SK-N-SH treated with all-trans-retinoic acid at 6 μM for 48 hours (cell line): ENCODE data around the gene DNAH2.

Experiments used
- BACH2 ChIP-seq: fragments of 250-450 bp; sonication (Bioruptor Pico); IDR thresholded peaks from 2 replicates; pipeline ENCODE4 v1.9.0; 2021; ENCODE audit warnings: mild to moderate bottlenecking, borderline replicate concordance
- CSRNP3 ChIP-seq: fragments of 250-450 bp; sonication (Bioruptor Pico); IDR thresholded peaks from 2 replicates; pipeline ENCODE4 v1.5.1; 2021; ENCODE audit warnings: mild to moderate bottlenecking, moderate library complexity
- OSR1 ChIP-seq: fragments of 250-450 bp; sonication (Bioruptor Pico); IDR thresholded peaks from 2 replicates; pipeline ENCODE4 v1.8.0; 2022; ENCODE audit warnings: moderate library complexity, mild to moderate bottlenecking, inconsistent platforms
- PATZ1 ChIP-seq: fragments of 250-450 bp; sonication (Bioruptor Pico); IDR thresholded peaks from 2 replicates; pipeline ENCODE4 v1.8.0; 2020; ENCODE audit warnings: mild to moderate bottlenecking, moderate library complexity, borderline replicate concordance
- RARB ChIP-seq: fragments of 250-450 bp; sonication (Bioruptor Pico); IDR thresholded peaks from 2 replicates; pipeline ENCODE4 v1.8.0; 2021; ENCODE audit warnings: mild to moderate bottlenecking, moderate library complexity
- SNAI2 ChIP-seq: fragments of 250-450 bp; sonication (Bioruptor Pico); IDR thresholded peaks from 2 replicates; pipeline ENCODE4 v1.5.0; 2020; ENCODE audit warnings: mild to moderate bottlenecking, moderate library complexity
- TOX ChIP-seq: fragments of 250-450 bp; sonication (Bioruptor Pico); IDR thresholded peaks from 2 replicates; pipeline ENCODE4 v1.8.0; 2021; ENCODE audit warnings: mild to moderate bottlenecking, moderate library complexity, borderline replicate concordance
- ZC3H10 ChIP-seq: fragments of 250-450 bp; sonication (Bioruptor Pico); IDR thresholded peaks from 2 replicates; pipeline ENCODE4 v1.5.1; 2021; ENCODE audit warnings: mild to moderate bottlenecking, moderate library complexity
- ZNF565 ChIP-seq: fragments of 450-650 bp; formaldehyde crosslinking; conservative IDR thresholded peaks from 2 replicates; pipeline ENCODE4 v1.5.0; 2020; ENCODE audit warnings: low read depth, mild to moderate bottlenecking, moderate library complexity
- ZNF70 ChIP-seq: fragments of 450-650 bp; formaldehyde crosslinking; IDR thresholded peaks from 2 replicates; pipeline ENCODE4 v1.5.0; 2020; ENCODE audit warnings: mild to moderate bottlenecking, moderate library complexity
- TF ChIP-seq, protein P1 (sequence below): fragments of 250-450 bp; sonication (Bioruptor Pico); IDR thresholded peaks from 2 replicates; pipeline ENCODE4 v1.5.1; 2020; ENCODE audit warnings: low read depth, mild to moderate bottlenecking, moderate library complexity

GRCh38 chr17:7775051-7775450 lies 57.5 kb downstream of the DNAH2 start:
- no peak for TF ChIP-seq CSRNP3
- no peak for TF ChIP-seq BACH2
- TF ChIP-seq RARB (CRISPR knock-in tag) = no peak
- TF ChIP-seq ZNF565 = no peak
- TF ChIP-seq, protein P1, sequence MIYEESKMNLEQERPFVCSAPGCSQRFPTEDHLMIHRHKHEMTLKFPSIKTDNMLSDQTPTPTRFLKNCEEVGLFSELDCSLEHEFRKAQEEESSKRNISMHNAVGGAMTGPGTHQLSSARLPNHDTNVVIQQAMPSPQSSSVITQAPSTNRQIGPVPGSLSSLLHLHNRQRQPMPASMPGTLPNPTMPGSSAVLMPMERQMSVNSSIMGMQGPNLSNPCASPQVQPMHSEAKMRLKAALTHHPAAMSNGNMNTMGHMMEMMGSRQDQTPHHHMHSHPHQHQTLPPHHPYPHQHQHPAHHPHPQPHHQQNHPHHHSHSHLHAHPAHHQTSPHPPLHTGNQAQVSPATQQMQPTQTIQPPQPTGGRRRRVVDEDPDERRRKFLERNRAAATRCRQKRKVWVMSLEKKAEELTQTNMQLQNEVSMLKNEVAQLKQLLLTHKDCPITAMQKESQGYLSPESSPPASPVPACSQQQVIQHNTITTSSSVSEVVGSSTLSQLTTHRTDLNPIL (CRISPR knock-in tag) = no peak
- no peak for TF ChIP-seq SNAI2 (CRISPR knock-in tag)
- TF ChIP-seq ZC3H10 (CRISPR knock-in tag) = no peak
- no peak for TF ChIP-seq OSR1 (CRISPR knock-in tag)
- TF ChIP-seq PATZ1 (CRISPR knock-in tag) = no peak
- TF ChIP-seq TOX (CRISPR knock-in tag) = no peak
- TF ChIP-seq ZNF70 (CRISPR knock-in tag) = no peak
